Endodermal cell (in vitro differentiated cells): Measurements from ENCODE around the gene LECT2. TPM values are rescaled to one million over a fixed set of nuclear protein-coding genes. Genes with fewer than 3 reads are reported as not detected.

Experiments used
- DNase-seq: peaks from one replicate; pipeline ENCODE4 v3.0.0-alpha.2; 2017
- H3K27ac ChIP-seq: 2 replicates; pipeline ENCODE4 v1.5.1; 2013; ENCODE audit warnings: mild to moderate bottlenecking, low read depth, low read length, moderate library complexity
- H3K27me3 ChIP-seq: 2 replicates; pipeline ENCODE4 v1.6.1; 2013; ENCODE audit warnings: mild to moderate bottlenecking, low read length, moderate library complexity; ENCODE audit not compliant: insufficient read depth, control insufficient read depth, poor library complexity, severe bottlenecking
- H3K36me3 ChIP-seq: 2 replicates; pipeline ENCODE4 v1.7.0; 2013; ENCODE audit warnings: mild to moderate bottlenecking, low read length, moderate library complexity; ENCODE audit not compliant: control insufficient read depth, insufficient read depth
- H3K4me1 ChIP-seq: one replicate; pipeline ENCODE4 v1.7.0; 2013; ENCODE audit warnings: low read length; ENCODE audit not compliant: control insufficient read depth, insufficient read depth
- H3K4me3 ChIP-seq: 2 replicates; pipeline ENCODE4 v1.5.1; 2013; ENCODE audit warnings: mild to moderate bottlenecking, low read length, moderate library complexity
- H3K9ac ChIP-seq: 2 replicates; pipeline ENCODE4 v1.6.1; 2013; ENCODE audit warnings: mild to moderate bottlenecking, low read length, moderate library complexity; ENCODE audit not compliant: poor library complexity, severe bottlenecking; ENCODE audit errors: extremely low read depth
- H3K9me3 ChIP-seq: 2 replicates; pipeline ENCODE4 v1.6.1; 2013; ENCODE audit warnings: mild to moderate bottlenecking, low read length, moderate library complexity; ENCODE audit not compliant: control insufficient read depth
- H3K27ac Mint-ChIP-seq: 2 replicates; pipeline ENCODE4 v1.8.0; 2020; ENCODE audit warnings: mixed read lengths
- H3K27me3 Mint-ChIP-seq: 2 replicates; pipeline ENCODE4 v1.8.0; 2021; ENCODE audit warnings: mild to moderate bottlenecking, mixed read lengths; ENCODE audit not compliant: insufficient read depth
- H3K36me3 Mint-ChIP-seq: 2 replicates; pipeline ENCODE4 v1.8.0; 2020; ENCODE audit warnings: low read depth, mixed read lengths
- H3K4me1 Mint-ChIP-seq: 2 replicates; pipeline ENCODE4 v1.8.0; 2020; ENCODE audit warnings: mixed read lengths
- H3K4me3 Mint-ChIP-seq: 2 replicates; pipeline ENCODE4 v1.8.0; 2020; ENCODE audit warnings: mild to moderate bottlenecking, moderate library complexity, mixed read lengths
- H3K9me3 Mint-ChIP-seq: 2 replicates; pipeline ENCODE4 v1.8.0; 2020; ENCODE audit warnings: mild to moderate bottlenecking, mixed read lengths
- WGBS, 2 experiments: methylation state at CpG; one replicate each; pipeline versions ENCODE4 v1.1.5 to v1.1.7; 2013; ENCODE audit warnings: missing lambda C conversion rate in 2 of 2, mixed read lengths in 1 of 2; ENCODE audit not compliant: insufficient coverage in 1 of 2, insufficient read length in 1 of 2; 5-methylcytosine and 5-hydroxymethylcytosine counted together
- total RNA-seq, 2 donors: library from RNA; stranded (reverse); fragmentation: NEBNext Ultra II Directional in 1 of 2; extraction: Animal tissue kit (Norgen Biotek cat#: 25700) in 1 of 2; gene quantifications; 2 replicates in 1 of 2; 3 replicates in 1 of 2; pipeline ENCODE4 v1.2.1, GENCODE V29; 2021
- TF ChIP-seq, protein P1 (sequence below): fragments of 200-600 bp; sonication (generic); conservative IDR thresholded peaks from 2 replicates; pipeline ENCODE4 v1.5.0; 2021; ENCODE audit warnings: antibody characterized with exemption, mild to moderate bottlenecking

Gene LECT2
- total RNA-seq, 2 donors from 2014 or later, result not detected

GRCh38 chr5:135955525-135955924, 742 bp upstream of the LECT2 start:
- Histone ChIP-seq H3K36me3 (no peaks in the 10 kb centered on the region), H3K4me1 (no peaks in the 10 kb centered on the region), H3K9me3 (no peaks in the 10 kb centered on the region), H3K9ac (no peak overlapping the region), H3K27me3 (peaks cover 15% of the 10 kb centered on the region), H3K27ac (no peak overlapping the region), H3K4me3 (no peak overlapping the region)
- no peaks in the 10 kb centered on the region for H3K9me3 Mint-ChIP-seq
- peaks cover 19% of the 10 kb centered on the region for H3K27me3 Mint-ChIP-seq
- no peaks in the 10 kb centered on the region for H3K36me3 Mint-ChIP-seq
- no peaks in the 10 kb centered on the region for H3K4me1 Mint-ChIP-seq
- WGBS, 2 experiments, result 90 to 96% methylated on average over 2 to 4 of the region's 4 CpGs
- no peak overlapping the region for H3K27ac Mint-ChIP-seq
- TF ChIP-seq, protein P1, sequence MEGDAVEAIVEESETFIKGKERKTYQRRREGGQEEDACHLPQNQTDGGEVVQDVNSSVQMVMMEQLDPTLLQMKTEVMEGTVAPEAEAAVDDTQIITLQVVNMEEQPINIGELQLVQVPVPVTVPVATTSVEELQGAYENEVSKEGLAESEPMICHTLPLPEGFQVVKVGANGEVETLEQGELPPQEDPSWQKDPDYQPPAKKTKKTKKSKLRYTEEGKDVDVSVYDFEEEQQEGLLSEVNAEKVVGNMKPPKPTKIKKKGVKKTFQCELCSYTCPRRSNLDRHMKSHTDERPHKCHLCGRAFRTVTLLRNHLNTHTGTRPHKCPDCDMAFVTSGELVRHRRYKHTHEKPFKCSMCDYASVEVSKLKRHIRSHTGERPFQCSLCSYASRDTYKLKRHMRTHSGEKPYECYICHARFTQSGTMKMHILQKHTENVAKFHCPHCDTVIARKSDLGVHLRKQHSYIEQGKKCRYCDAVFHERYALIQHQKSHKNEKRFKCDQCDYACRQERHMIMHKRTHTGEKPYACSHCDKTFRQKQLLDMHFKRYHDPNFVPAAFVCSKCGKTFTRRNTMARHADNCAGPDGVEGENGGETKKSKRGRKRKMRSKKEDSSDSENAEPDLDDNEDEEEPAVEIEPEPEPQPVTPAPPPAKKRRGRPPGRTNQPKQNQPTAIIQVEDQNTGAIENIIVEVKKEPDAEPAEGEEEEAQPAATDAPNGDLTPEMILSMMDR, result no peak
- no peak overlapping the region for H3K4me3 Mint-ChIP-seq
- DNase-seq, result no peak

DNA sequence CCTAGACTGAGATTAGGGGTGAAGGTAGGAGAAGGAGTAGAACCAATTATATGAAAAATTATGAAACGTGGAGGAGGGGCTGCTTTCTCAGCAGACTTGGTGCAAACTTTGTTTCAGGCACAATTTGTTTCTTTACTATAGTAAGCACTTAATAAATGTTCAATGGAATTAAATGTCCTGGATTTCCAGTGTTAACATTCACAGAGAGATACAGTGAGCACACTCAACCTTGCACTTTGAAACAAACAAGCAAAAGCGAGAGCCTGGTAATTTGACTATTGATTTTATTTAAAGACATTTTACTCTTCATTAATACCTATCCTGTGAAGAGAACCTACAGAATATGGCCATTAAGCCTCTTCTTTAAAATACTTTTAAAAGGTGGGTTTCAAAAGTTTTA, 933 bp downstream of the LECT2 start:
- H3K4me1 ChIP-seq, result no peaks in the 10 kb centered on the region
- no peaks in the 10 kb centered on the region for H3K4me1 Mint-ChIP-seq
- H3K27ac ChIP-seq, result no peak overlapping the region
- peaks cover 24% of the 10 kb centered on the region for H3K27me3 Mint-ChIP-seq
- TF ChIP-seq, protein P1, result no peak
- no peak overlapping the region for H3K4me3 ChIP-seq
- H3K9ac ChIP-seq, result no peak overlapping the region
- no peaks in the 10 kb centered on the region for H3K9me3 Mint-ChIP-seq
- WGBS, 2 experiments, result 97% methylated on average over 2 of the region's 2 CpGs; no CpG with 5 or more reads in 1 of the 2 experiments
- no peaks in the 10 kb centered on the region for H3K36me3 Mint-ChIP-seq
- no peak for DNase-seq
- H3K4me3 Mint-ChIP-seq, result no peak overlapping the region
- H3K27me3 ChIP-seq, result peaks cover 24% of the 10 kb centered on the region
- H3K27ac Mint-ChIP-seq, result no peak overlapping the region
- H3K36me3 ChIP-seq, result no peaks in the 10 kb centered on the region
- no peaks in the 10 kb centered on the region for H3K9me3 ChIP-seq

DNA sequence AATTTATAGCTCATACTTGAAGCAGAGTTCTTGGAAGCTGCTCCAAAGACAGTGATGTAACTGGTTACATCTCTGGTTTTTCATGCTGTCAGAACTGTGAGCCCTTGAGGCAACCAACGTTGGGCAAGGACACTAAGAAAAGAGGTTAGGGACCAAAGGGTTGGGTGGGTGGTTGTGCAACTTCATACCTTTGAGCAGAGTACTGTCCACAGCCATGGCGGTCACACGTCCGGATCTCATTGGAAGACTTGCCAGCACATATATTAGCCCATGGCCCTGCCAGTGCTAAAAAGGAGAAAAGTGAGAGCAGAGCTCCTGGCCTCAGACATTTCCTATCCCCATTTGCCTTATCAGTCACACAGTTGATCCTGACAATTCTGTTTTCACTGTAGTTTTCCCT, 2.1 kb downstream of the LECT2 start:
- H3K4me1 ChIP-seq, result no peaks in the 10 kb centered on the region
- Mint-ChIP-seq H3K4me3 (no peak overlapping the region), H3K4me1 (no peaks in the 10 kb centered on the region), H3K36me3 (no peaks in the 10 kb centered on the region), H3K9me3 (no peaks in the 10 kb centered on the region), H3K27ac (no peak overlapping the region), H3K27me3 (peaks cover 24% of the 10 kb centered on the region)
- WGBS, 2 experiments, result 91% methylated on average over 4 of the region's 4 CpGs; no CpG with 5 or more reads in 1 of the 2 experiments
- DNase-seq, result no peak
- H3K9ac ChIP-seq, result no peak overlapping the region
- H3K27me3 ChIP-seq, result peaks cover 24% of the 10 kb centered on the region
- TF ChIP-seq, protein P1, result no peak
- no peak overlapping the region for H3K4me3 ChIP-seq
- H3K36me3 ChIP-seq, result no peaks in the 10 kb centered on the region
- H3K9me3 ChIP-seq, result no peaks in the 10 kb centered on the region
- no peak overlapping the region for H3K27ac ChIP-seq
